Dedifferentiated amniotic fluid mesenchymal stem cell (primary cell): ENCODE results near the gene SERPINA3.
A peak's percentile ranks its signal among the peaks of the same experiment; 100 is the strongest.
"Not testable (repeated sequence)": the region's sequence is repeated elsewhere in the genome, so short reads cannot be mapped to it uniquely, and the experiment has no call there.

Source experiments
- DNase-seq: peaks from one replicate; pipeline ENCODE4 v3.0.0-alpha.2; 2016; ENCODE audit errors: extremely low spot score

Gene SERPINA3

DNA sequence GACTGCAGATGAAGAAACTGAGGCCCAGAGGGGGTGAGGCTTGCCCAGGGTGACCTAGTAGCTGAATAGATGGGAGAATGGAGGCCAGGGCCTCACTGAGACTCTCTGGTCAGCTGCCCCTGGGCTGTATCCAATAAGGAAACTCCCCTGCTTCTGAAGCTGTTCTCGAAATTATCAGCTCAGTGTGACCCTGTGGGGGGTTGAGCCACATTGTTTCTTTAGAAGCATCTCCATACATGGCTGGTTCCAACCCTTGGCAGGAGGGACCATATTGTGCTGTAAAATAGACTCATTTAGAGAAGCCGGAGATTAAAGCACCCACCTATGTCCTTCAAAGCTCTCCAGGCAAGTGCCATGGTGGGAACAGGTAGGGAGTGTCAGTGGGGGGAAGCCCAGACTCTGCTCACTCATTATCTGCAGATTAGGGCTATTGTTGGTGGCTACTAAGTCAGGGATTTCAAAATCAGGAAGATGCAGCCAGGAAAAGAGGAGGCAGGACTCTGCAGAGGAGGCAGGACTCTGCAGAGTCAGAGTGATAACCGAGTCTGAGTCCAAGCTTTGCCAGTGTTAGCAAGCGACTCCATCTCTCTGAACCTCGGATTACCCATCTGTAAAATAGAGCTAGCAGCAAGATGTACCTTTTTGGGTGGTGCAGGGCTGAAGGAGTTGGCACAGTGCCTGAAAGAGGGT is 27.5 kb upstream of the SERPINA3 start:
- DNase-seq: no peak

- no peak for DNase-seq
Measured at GRCh38 chr14:94586635-94587034, 25.6 kb upstream of the SERPINA3 start.

DNA sequence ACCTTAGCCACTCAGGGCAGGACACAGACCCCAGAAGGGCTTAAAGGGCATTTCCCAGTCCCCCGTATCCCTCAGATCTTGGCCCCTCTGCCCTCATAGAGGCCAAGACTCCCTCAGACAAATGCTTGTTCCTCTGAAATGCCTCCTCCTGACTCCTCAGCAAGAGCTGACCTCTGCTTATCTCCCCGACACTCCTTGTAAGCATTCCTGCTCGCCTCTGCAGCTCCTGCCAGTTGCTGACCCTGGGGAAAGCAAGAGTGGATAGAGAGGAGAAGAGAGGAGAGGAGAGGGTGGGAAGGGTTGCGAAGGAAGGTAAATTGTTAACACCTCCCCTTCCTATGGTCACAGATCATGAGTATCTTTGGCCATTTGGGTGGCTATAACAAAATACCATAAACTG is 23.9 kb upstream of the SERPINA3 start:
- no peak for DNase-seq

DNA sequence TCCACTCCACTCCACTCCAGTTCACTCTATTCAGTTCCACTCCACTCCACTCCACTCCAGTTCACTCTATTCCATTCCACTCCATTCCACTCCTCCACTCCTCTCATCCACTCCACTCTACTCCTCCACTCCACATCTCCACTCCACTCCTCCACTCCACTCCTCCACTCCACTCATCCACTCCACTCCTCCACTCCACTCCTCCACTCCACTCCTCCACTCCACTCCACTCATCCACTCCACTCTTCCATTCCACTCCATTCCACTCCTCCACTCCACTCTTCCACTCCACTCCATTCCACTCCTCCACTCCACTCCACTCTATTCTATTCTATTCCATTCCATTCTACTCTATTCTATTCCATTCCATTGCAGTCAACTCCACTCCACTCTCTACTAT is 21.1 kb upstream of the SERPINA3 start:
- DNase-seq: no peak

DNA sequence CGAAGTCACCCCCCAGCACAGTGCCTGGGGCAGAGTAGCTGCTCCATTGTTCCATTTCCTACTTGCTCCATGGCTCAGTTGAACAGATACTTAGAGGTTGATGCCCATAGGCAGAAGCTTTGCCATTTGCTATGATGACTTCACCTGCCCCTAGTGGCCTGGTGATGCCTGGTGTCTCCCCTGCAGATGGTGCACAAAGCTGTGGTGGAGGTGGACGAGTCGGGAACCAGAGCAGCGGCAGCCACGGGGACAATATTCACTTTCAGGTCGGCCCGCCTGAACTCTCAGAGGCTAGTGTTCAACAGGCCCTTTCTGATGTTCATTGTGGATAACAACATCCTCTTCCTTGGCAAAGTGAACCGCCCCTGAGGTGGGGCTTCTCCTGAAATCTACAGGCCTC is 20.3 kb upstream of the SERPINA3 start:
- no peak for DNase-seq

DNA sequence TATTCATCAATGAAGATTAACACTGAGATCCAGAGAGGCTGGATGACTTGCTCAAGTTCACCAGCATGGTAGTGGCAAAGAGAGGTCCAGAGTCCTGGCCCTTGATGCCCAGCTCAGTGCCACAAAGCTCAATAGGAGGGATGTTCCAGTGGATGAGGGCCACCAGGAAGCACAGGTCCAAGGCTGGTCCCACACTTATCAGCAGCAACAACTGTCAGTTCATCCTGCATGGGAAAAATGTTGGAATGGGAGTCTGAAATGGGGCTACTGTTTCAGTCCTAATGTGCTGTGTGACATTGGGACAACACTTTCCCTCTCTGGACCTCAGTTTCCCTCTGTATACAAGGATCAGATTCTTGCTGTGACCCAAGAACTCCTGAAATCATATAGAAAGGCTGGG is 19.7 kb upstream of the SERPINA3 start:
- DNase-seq: no peak

DNA sequence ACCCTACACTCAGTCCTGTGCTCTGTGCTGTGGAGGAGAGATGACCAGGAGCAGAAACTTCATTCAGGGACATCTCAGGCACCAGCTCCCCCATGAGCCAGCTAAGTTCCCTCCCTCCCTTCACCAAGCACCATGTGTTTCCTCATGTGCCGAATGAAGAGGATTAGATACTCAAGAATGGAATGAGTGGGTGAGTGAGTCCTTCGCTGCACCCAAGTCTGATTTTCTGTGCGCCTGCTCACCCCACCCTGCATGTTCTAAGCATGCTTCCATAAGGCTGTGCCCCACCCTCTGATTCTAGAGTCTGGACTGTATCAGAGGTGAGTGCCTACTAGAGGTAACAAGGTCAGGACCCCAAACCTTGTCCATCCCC is 18.8 kb upstream of the SERPINA3 start:
- no peak for DNase-seq

- no peak for DNase-seq
Measured at GRCh38 chr14:94593749-94594431, 18.3 kb upstream of the SERPINA3 start.

DNA sequence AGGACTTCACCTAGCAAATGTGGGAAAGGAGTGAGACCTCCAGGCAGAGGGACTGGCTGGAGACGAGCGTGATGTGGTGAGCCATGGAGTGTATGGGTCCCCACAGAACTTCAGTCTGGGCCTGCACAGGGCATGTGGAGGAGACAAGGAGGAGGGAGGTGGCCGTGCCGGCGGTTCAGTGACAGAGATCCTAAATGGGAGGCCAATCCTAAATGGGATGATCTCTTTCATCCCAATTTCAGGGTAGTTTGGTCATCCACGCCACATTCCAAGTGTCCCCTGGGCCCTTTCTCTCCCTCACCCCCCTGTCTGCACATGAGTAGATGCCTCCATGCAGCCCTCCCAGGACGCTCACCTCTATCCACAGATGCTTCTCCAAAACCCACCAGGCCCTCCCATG is 17.8 kb upstream of the SERPINA3 start:
- DNase-seq: no peak

DNA sequence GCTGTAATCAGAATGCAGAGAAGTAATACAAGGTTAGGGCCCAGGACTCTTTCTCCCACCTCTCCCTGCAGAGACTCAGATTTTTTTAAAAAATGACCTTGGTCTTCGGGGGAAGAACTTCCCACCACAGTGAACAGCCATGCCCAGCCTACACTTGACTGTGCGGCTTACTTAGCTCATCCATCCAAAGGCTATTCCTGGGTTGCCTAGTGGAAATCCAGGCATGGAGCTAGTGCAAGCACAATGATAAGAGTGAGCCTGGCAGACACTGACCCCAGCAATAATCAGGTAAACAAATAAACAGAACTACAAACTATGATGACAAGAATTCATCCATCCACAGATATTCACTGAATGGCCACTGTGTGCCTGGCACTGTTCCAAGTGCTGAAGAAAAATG is 16.3 kb upstream of the SERPINA3 start:
- no peak for DNase-seq

DNA sequence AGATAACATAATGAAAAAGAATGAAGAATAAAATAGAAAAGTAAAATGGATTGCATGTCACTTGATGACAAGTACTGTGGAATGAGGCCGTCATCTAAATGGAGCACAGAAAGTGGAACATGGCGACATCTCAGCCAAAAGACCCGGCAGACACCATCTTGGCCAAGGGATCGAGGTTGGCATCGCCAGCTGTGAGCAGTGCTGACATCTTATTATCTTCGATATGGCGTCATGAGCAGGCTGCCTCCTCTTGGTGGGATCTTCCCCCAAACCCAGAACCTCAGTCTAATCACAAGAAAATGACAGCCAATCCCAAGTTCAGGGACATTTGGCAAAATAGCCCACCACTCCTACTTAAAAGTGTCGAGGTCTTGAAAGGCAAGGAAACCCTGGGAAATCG is 15.8 kb upstream of the SERPINA3 start:
- DNase-seq: no peak

DNA sequence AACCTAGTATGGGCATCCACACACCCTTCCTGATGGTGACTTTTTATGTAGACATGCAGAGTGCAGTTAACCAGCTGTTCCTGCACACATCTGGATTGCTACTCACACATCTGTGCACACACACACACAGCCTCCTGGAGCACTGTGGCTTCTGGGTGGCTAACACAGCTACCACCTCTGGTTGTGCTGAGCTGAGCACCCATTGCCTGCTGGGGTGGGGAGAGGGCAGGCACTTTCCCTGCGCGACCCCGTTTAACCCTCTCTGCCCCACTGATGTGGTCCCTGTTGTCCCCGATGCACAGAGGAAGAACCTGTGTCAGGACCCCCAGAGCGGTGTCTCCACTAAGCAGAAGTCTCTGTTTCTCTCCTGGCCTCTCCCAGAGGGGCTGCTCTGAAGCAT is 14.4 kb upstream of the SERPINA3 start:
- no peak for DNase-seq

DNA sequence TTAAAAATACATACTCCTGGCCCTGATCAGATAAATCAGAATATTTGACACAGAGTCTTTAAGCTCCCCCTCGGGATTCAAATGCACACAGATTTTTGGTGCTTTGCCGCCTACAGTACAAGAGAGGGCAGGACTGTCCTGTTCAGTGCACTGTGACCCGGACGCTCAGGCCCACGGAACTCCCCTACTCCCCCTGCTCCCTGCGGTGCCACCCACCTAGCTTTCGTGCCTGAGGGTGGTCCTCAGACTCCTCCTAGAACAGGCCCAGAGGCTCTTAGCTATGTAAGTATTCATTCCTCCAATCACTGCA is 13.7 kb upstream of the SERPINA3 start:
- no peak for DNase-seq

- DNase-seq: peak; percentile 87
Measured at GRCh38 chr14:94598816-94599655, 13.2 kb upstream of the SERPINA3 start.

DNA sequence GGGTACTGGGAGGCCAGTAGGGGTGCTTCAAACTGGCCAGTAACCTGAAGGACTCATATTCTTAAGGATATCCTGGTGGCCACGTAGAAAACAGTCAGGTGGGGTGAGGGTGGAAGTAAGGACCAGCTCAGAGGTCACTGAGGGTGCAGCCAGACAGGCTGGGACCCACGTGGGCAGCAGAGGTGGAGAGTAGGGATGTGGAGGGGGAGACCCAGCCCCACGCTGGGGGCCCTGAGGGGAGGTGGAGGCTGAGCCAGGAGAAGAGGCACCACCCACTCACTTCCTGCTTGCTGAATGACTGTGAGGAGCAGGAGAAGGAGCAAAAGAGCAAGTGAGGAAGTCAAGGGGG is 12.6 kb upstream of the SERPINA3 start:
- no peak for DNase-seq

DNA sequence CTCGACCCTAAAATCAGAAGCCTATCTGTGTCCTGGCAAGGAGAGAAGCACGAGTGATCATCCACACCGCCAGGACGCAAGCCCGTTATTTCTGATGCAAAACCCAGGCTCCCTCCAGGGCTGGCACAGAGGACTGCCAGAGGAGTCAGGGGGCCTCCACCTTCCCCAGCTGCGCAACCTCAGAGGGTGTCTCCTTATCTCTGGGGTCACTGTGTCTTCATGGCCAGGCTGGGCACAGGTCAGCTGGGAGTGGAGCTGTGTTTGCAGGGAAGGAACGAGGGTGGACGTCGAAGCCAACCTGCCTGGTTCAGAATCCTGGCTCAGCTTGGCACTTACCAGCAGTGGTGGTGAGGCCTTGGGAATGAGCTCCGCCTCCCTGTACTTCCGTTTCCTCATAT is 12.0 kb upstream of the SERPINA3 start:
- no peak for DNase-seq

DNA sequence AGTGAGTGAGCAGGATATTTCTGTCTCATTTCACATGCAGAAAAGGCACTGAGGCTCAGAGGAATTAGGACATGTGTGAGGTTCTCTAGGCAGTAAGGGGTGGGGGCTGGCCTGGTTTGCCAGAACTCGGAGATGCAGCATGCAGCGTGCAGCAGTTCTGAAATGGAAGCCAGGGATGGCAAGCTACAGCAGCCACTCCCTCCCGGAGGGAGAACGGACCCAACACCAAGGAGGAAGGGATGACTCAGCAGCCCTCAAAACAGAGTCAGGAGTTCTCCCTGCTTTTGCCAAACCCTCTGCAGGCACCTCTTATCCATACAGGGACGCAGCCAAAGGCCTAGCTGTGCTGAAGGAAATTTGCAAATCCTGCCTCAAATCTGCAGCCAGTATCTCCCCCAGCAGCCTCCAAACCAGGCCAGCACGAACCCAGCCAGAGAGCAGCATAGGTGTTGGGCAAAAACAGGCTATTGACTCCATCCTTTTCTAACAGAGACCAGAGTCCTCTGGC is 10.3 kb upstream of the SERPINA3 start:
- peak; percentile 89 for DNase-seq

GRCh38 chr14:94602722-94603121 is 9.5 kb upstream of the SERPINA3 start:
- no peak for DNase-seq

- no peak for DNase-seq
Measured at GRCh38 chr14:94605361-94605760, 6.8 kb upstream of the SERPINA3 start.

DNA sequence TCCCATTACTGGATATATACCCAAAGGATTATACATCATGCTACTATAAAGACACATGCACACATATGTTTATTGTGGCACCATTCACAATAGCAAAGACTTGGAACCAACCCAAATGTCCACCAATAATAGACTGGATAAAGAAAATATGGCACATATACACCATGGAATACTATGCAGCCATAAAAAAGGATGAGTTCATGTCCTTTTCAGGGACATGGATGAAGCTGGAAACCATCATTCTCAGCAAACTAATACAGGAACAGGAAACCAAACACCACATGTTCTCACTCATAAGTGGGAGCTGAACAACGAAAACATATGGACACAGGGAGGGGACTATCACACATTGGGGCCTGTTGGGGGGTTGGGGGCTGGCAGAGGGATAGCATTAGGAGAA is 3.2 kb upstream of the SERPINA3 start:
- not testable (repeated sequence) for DNase-seq

DNA sequence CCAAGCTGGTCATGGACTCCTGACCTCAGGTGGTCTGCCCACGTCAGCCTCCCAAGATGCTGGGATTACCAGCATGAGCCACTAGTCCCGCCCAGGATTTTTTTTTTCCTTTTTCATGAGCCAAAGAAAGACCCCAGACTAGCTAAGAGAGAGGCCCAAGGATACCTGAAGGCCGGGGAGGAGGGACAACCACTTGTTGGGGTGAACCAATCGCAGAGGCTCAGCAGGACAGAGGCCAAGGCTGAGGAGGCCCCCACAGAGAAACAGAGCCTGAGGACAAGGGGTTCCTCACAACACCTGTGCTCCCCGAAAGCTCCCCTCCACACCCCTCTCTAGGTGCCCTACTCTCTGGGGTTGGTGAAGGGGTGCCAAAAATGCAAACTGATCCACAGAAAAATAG is 1.0 kb upstream of the SERPINA3 start:
- DNase-seq: no peak

DNA sequence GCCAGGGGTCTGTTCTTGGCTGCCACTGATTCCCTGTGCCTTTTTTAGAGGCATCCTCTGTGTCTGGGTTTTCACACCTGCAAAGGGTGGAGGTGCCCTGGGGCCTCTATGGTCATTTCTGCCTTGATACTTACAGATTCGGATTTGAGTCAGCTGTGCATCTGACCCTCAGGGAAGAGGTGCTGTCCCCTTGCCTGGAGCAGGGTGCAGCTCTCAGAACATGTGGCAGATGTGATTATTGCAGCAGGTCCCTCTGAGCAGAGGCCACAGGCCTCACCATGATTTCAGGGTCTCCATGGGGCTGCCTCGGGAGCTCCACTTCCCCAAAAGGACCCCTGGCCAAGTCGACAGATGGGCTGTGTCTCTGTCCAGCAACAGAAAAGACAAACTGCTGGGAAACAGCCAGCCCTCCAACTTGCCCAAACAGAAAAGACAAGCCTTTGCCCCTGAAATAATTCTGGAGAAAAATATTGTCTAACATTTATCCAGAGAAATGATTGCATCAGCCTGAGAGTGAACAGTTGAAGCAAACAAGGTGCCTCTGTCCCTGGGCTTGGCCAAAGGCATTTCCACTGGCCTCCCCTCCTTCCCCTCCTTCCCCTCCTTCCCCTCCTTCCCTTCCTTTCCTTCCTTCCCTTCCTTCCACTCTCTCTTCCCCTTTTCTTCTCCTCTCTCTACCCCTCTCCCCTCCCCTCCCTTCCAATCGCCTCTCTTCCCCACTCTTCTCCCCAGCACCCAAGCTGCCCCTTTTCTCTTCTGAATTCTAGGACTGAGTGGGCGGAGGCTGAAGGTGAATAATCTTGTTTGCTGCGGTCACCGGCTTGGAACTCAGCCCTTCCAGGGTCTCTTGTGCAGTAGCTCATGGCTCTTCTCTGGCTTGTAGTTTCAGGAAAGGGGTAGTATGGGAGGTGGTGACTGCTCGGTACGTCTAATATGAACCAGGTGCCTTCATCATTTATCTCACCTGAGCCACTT is 676 bp downstream of the SERPINA3 start:
- DNase-seq: peak; percentile 49
